ENCODE measurements around the gene SYT17.

GRCh38 chr16:19185510-19185851 is 17.4 kb downstream of the SYT17 start:
- no peak for TF ChIP-seq CTCF (conservative IDR thresholded peaks at IDR 0.05; ENCODE audit: low read length)
- no peak for TF ChIP-seq EZH2phosphoT487 (IDR thresholded peaks at IDR 0.05; ENCODE audit: borderline replicate concordance)

All from Loucy (cell line).